Tibial nerve (tissue), 4 donors: Measurements from ENCODE around the gene RHOT1. TPM values are rescaled to one million over a fixed set of nuclear protein-coding genes. Genes with fewer than 3 reads are reported as not detected.
A peak's percentile ranks its signal among the peaks of the same experiment; 100 is the strongest.
"Not testable (repeated sequence)": the region's sequence is repeated elsewhere in the genome, so short reads cannot be mapped to it uniquely, and the experiment has no call there.

Experiments used
- DNase-seq, 2 donors: peaks; one replicate each; pipeline ENCODE4 v3.0.0-alpha.2; 2019; ENCODE audit warnings: low spot score in 2 of 2
- H3K27ac ChIP-seq, 4 donors: fragments of 200-600 bp; sonication (generic) in 3 of 4; one replicate each; pipeline ENCODE4 v1.5.1; 2017 to 2019; ENCODE audit warnings: mild to moderate bottlenecking in 1 of 4
- H3K27me3 ChIP-seq, 2 donors: fragments of 200-600 bp; sonication (generic) in 1 of 2; one replicate each; pipeline versions ENCODE4 v1.5.1 to v1.6.0; 2017 to 2019
- H3K36me3 ChIP-seq, 3 donors: fragments of 200-600 bp; sonication (generic); one replicate each; pipeline ENCODE4 v1.5.1; 2018 to 2019
- H3K4me1 ChIP-seq, 4 donors: fragments of 200-600 bp; sonication (generic) in 3 of 4; one replicate each; pipeline ENCODE4 v1.5.1; 2017 to 2019
- H3K4me3 ChIP-seq, 4 donors: fragments of 200-600 bp; sonication (generic) in 3 of 4; one replicate each; pipeline ENCODE4 v1.5.1; 2017 to 2019; ENCODE audit warnings: mild to moderate bottlenecking in 1 of 4, moderate library complexity in 1 of 4
- H3K9me3 ChIP-seq, 4 donors: fragments of 200-600 bp; sonication (generic) in 3 of 4; one replicate each; pipeline ENCODE4 v1.5.1; 2017 to 2019
- EP300 ChIP-seq, 2 donors: sonication (generic); formaldehyde crosslinking; IDR thresholded peaks; one replicate each; pipeline ENCODE4 v1.6.1; 2017; ENCODE audit warnings: antibody characterized with exemption in 2 of 2, mild to moderate bottlenecking in 1 of 2
- POLR2A ChIP-seq, 2 donors: fragments of 450-650 bp; IDR thresholded peaks; one replicate each; pipeline ENCODE4 v1.6.1; 2017; ENCODE audit warnings: antibody characterized with exemption in 2 of 2, mild to moderate bottlenecking in 2 of 2, moderate library complexity in 2 of 2
- WGBS, 2 donors: methylation state at CpG; one replicate each; pipeline ENCODE4 v1.1.5; 2018; 5-methylcytosine and 5-hydroxymethylcytosine counted together
- total RNA-seq, 4 donors: library from RNA; depleted of rRNA; stranded (reverse); fragments of >200 nt; gene quantifications; one replicate each; pipeline ENCODE4 v1.1.0, GENCODE V29; 2016
- TF ChIP-seq, protein P1 (sequence below), 5 experiments: fragments of 200-600 bp in 3 of 5; fragments of 450-650 bp in 2 of 5; sonication (generic) in 3 of 5; IDR thresholded peaks; one replicate each; pipeline ENCODE4 v1.5.1; 2016 to 2019; ENCODE audit warnings: antibody characterized with exemption in 5 of 5, mild to moderate bottlenecking in 3 of 5, moderate library complexity in 2 of 5

Gene RHOT1
- total RNA-seq, 4 donors from 2014 or later = 40.2 to 78.0 (median 54.8) TPM

DNA sequence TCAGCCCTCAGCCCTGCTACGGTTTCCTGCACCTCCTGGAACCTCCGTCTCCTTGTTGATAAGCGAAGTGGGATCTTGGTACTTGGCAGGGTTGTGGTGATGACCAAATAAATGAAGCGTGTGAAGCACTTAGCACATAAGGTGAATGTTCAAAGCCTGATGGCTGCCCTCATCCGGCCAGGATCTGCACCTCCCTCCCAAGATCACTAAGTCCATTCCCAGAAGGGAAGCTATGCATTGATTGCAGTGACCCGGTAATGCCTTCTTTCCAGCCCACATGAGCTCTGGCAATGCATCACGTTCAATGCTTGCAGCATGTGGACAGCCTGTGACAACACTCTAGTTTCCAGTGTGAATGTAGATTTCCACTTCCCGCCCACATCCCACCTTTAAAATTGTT is 24.9 kb upstream of the RHOT1 start:
- TF ChIP-seq EP300 (IDR thresholded peaks at IDR 0.05) (no peak), POLR2A (IDR thresholded peaks at IDR 0.05) (no peak)
- TF ChIP-seq, protein P1, sequence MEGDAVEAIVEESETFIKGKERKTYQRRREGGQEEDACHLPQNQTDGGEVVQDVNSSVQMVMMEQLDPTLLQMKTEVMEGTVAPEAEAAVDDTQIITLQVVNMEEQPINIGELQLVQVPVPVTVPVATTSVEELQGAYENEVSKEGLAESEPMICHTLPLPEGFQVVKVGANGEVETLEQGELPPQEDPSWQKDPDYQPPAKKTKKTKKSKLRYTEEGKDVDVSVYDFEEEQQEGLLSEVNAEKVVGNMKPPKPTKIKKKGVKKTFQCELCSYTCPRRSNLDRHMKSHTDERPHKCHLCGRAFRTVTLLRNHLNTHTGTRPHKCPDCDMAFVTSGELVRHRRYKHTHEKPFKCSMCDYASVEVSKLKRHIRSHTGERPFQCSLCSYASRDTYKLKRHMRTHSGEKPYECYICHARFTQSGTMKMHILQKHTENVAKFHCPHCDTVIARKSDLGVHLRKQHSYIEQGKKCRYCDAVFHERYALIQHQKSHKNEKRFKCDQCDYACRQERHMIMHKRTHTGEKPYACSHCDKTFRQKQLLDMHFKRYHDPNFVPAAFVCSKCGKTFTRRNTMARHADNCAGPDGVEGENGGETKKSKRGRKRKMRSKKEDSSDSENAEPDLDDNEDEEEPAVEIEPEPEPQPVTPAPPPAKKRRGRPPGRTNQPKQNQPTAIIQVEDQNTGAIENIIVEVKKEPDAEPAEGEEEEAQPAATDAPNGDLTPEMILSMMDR (IDR thresholded peaks at IDR 0.05) = no peak
- Histone ChIP-seq H3K27ac (no peak overlapping the region), H3K4me3 (no peak overlapping the region), H3K4me1 (no peaks in the 10 kb centered on the region), H3K27me3 (no peaks in the 10 kb centered on the region), H3K36me3 (no peaks in the 10 kb centered on the region), H3K9me3 (no peaks in the 10 kb centered on the region)
- DNase-seq = no peak
- WGBS, 2 donors = 59 to 60% methylated on average over 8 of the region's 8 CpGs

DNA sequence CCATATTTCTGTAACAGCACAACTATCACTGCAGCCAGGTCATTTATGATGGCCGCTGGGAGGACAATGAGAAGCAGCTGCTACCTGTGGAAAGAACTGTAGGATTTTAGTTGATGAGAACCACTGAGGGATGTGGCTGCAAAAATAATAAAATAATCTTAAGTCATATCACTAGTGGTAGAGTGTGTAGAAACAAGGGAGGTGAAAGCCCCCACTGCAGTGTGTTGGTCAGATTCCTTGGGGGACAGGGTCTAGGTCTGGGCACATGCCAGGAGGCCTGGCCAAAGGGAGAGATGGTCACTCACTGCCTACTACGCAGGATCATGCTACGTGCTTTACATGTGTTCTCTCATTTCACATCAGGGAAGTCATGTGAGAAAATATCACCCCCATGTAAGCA is 24.2 kb upstream of the RHOT1 start:
- not testable (repeated sequence) for H3K36me3 ChIP-seq, H3K9me3 ChIP-seq, H3K4me3 ChIP-seq, DNase-seq, H3K27me3 ChIP-seq, H3K4me1 ChIP-seq, H3K27ac ChIP-seq
- WGBS, 2 donors = 77 to 86% methylated on average over 3 of the region's 3 CpGs

GRCh38 chr17:32118835-32119234 is 23.5 kb upstream of the RHOT1 start:
- Histone ChIP-seq H3K4me3 (no peak overlapping the region), H3K4me1 (no peaks in the 10 kb centered on the region), H3K36me3 (no peaks in the 10 kb centered on the region), H3K27ac (no peak overlapping the region), H3K9me3 (no peaks in the 10 kb centered on the region), H3K27me3 (no peaks in the 10 kb centered on the region)
- TF ChIP-seq EP300 (IDR thresholded peaks at IDR 0.05) = no peak
- DNase-seq = no peak
- WGBS, 2 donors = 80 to 94% methylated on average over 4 of the region's 4 CpGs

DNA sequence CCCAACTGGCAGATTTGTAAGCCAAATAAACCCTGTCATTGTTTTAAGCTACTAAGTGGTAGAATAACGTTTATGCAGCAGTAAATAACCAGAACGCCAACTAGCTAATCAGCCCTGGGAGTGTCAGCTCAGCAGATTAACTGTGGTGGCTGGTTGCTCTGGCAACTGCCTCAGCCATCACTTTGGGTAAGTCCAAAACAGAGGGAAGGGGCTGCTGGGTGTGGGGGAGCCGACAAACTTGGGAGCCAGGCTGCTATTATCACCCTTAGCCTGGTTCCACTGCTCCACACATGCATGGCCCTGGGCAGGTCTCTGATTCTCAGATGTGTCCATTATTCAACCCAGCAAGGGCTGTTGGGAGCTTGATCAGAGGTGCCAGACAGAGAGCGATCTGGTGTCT is 22.2 kb upstream of the RHOT1 start:
- Histone ChIP-seq H3K27me3 (no peaks in the 10 kb centered on the region), H3K4me3 (no peak overlapping the region), H3K27ac (no peak overlapping the region), H3K9me3 (no peaks in the 10 kb centered on the region), H3K4me1 (no peaks in the 10 kb centered on the region), H3K36me3 (no peaks in the 10 kb centered on the region)
- 48 to 65% methylated on average over 4 of the region's 4 CpGs for WGBS, 2 donors
- DNase-seq = no peak
- TF ChIP-seq, protein P1 (IDR thresholded peaks at IDR 0.05) = no peak
- TF ChIP-seq EP300 (IDR thresholded peaks at IDR 0.05) (no peak), POLR2A (IDR thresholded peaks at IDR 0.05) (no peak)

DNA sequence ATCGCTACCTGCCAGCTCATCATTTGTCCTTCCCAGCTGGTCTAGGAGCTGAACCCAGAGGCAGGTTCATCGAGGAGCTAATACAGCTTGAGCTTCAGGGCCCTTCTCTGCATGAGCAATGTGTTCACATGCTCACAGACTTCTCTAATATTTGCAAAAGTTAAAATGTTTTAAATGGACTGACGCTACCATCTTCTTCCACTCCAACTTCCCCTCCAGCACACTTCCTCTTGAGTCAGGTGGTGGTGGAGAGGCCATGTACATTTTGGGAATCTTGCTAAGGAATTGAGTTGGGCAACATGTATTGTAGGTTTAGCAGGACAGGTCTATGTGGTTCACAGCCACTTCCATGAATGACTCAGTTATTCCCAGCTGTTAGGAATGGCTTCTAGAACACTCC is 21.6 kb upstream of the RHOT1 start:
- WGBS, 2 donors = 71 to 83% methylated on average over 3 of the region's 3 CpGs
- no peaks in the 10 kb centered on the region for H3K36me3 ChIP-seq
- TF ChIP-seq, protein P1 (IDR thresholded peaks at IDR 0.05) = no peak
- TF ChIP-seq EP300 (IDR thresholded peaks at IDR 0.05) = no peak
- no peak for TF ChIP-seq POLR2A (IDR thresholded peaks at IDR 0.05)

DNA sequence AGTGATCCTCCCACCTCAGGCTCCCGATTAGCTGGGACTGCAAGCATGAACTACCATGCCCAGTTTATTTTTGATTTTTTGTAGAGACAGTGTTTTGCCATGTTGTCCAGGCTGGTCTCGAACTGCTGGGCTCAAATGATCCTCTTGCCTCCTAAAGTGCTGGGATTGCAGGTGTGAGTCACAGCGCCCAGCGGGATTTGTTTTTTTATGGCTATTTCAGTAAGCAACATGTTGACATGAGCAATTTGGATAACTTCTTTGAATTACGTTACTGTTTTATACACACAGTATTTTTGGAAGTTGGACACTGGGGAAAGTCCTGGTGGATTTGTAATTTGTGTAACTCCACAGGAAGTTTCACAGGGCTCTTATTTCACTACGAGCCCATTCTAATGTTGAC is 18.5 kb upstream of the RHOT1 start:
- H3K4me1 ChIP-seq = peaks cover 0 to 15% (median 4%) of the 10 kb centered on the region in 4 donors
- 49 to 59% methylated on average over 6 of the region's 6 CpGs for WGBS, 2 donors
- peak in 1 of 2 donors; percentile 51 for DNase-seq
- TF ChIP-seq POLR2A (IDR thresholded peaks at IDR 0.05) = no peak
- TF ChIP-seq EP300 (IDR thresholded peaks at IDR 0.05) = peak in 1 of 2 donors; percentile 29
- no peaks in the 10 kb centered on the region for H3K36me3 ChIP-seq
- no peaks in the 10 kb centered on the region for H3K9me3 ChIP-seq
- no peak overlapping the region for H3K4me3 ChIP-seq
- no peaks in the 10 kb centered on the region for H3K27me3 ChIP-seq
- no peak overlapping the region for H3K27ac ChIP-seq

More for the DNA sequence above, 21.6 kb upstream of the RHOT1 start:
- no peak overlapping the region for H3K27ac ChIP-seq
- H3K4me1 ChIP-seq = no peaks in the 10 kb centered on the region
- H3K9me3 ChIP-seq = no peaks in the 10 kb centered on the region
- no peak for DNase-seq
- no peaks in the 10 kb centered on the region for H3K27me3 ChIP-seq
- no peak overlapping the region for H3K4me3 ChIP-seq
